T follicular helper cell (primary cell): ENCODE results near the gene FOSL1.

Source experiments
- DNase-seq: peaks from one replicate; pipeline ENCODE4 v3.0.0-alpha.2; 2020; ENCODE audit warnings: low read depth

The FOSL1 gene

DNA sequence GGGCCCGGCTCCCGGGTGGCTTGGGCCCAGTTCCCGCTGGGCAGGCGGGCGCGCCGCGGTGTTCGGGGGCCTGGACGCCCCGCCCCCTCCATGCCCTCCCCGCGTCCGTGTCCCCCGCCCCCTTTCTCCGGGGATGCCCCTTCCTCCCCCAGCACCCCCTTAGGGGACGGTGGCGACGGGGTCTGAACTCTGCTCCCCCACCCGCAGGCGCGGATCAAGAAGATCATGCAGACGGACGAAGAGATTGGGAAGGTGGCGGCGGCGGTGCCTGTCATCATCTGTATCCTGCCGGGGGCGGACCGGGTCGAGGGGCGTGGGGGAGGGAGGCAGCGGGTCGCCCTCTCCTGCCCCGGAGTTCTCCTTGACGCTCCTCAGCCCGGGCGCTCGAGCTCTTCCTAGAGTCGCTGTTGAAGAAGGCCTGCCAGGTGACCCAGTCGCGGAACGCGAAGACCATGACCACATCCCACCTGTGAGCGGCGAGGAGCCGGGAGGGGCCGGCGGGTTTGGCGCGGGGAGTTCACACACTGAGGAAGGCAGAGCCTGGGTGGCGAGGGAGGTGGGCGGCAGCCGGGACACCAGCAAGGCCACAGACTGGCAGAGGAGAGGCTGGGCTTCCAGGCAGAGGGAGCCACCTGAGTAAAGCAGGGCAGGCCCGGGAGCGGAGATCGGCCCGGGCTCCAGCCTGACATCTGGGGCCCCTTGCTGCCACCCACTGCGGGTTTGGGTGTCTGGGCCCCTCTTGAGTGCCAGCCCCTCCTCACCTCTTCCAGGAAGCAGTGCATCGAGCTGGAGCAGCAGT lies 19.6 kb upstream of the FOSL1 start:
- DNase-seq = peak; percentile 44

GRCh38 chr11:65919141-65919572 lies 19.0 kb upstream of the FOSL1 start, which contains the start of gene DRAP1:
DRAP1 (plus strand) TSS chr11:65919426; CDS start chr11:65919502, 76 bp downstream.
- DNase-seq = peak; percentile 99

GRCh38 chr11:65918211-65919140 lies 18.3 kb upstream of the FOSL1 start, which contains the start of gene C11orf68:
C11orf68 (minus strand) TSS chr11:65919062; CDS start chr11:65919031, 31 bp downstream.
- DNase-seq = no peak

DNA sequence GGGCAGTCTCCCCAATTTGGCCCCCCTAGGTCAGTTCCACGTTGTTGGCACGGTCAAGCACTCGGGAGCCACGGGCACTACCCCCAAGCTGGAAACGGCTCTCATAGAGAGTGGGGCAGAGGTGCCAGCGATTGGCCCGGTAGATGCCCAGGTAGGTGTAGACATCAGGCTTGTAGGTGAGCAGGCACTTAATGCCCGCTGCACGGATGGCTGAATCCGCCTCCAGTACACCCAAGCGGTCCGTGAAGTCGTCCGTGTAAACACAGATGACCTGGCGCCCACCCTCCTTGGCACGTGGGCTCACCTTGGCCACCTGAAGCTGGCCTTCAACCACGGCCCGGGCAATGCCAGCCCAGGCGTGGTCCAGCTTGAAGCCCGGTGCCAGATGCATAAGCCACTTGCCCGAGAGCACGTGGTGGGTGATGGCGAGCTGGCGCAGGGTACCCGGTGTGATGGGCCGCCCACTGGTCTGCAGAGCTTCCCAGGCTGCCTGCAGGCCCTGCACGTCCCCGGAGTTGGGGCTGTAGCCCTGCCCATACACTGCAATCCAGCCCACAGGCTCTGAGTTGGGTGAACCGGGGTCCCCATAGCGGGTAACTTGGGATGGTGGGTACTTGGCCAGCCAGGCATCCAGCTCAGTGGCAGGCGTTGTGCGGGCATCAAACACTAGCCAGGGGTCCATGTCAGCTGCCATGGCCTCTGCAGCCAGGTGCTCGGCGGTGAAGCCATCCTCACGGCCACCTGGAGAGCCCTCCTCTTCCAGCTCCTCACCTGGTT lies 17.4 kb upstream of the FOSL1 start:
- DNase-seq = no peak

- DNase-seq = no peak
Measured at GRCh38 chr11:65917077-65917433, 16.9 kb upstream of the FOSL1 start.

- no peak for DNase-seq
Measured at GRCh38 chr11:65916391-65916790, 16.2 kb upstream of the FOSL1 start.

DNA sequence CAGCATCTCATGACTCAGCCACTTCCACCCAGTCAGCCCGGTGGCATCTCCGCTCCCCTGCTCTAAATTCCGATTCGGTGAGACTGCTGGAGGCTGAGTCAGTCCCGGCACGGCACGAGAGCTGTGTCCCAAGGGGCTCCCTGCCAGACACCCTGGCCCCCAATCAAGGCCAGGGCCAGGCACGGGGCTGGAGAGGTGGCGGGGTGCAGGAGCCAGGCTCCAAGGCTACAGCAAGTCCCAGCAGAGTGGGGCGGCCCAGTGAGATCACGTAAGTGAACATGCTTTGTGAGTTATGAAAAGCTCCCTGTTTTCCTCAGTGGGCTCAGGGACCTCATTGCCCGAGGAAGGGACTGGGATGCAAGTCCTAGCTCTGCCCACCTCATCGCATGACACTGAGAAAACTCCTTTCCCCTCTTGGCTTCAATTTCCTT lies 15.6 kb upstream of the FOSL1 start:
- DNase-seq = no peak

- DNase-seq = no peak
Measured at GRCh38 chr11:65915101-65915820, 15.1 kb upstream of the FOSL1 start.

GRCh38 chr11:65912845-65913244 lies 12.7 kb upstream of the FOSL1 start:
- no peak for DNase-seq

- DNase-seq = no peak
Measured at GRCh38 chr11:65911682-65912568, 11.7 kb upstream of the FOSL1 start.

- no peak for DNase-seq
Measured at GRCh38 chr11:65907878-65908277, 7.7 kb upstream of the FOSL1 start.

DNA sequence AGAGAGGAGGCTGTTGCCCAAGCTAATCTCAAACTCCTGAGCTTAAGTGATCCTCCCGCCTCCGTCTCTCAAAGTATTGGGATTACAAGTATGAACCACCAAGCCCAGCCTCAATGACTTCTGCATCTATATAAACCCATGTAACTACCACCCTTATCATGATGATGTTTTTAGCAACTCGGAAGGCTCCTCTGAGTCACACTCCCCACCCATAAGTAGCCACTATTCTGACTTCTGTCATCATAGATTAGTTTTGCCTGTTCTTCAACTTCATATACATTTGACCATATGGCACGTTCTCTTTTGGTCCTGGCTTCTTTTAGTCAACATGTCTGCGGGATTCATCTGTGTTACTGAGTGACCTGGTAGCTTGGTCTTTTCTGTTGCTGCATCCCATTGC lies 6.4 kb upstream of the FOSL1 start:
- DNase-seq = no peak

GRCh38 chr11:65903715-65904114 lies 3.5 kb upstream of the FOSL1 start:
- no peak for DNase-seq

GRCh38 chr11:65903068-65903481 lies 2.9 kb upstream of the FOSL1 start:
- DNase-seq = no peak

GRCh38 chr11:65900899-65901180 lies 652 bp upstream of the FOSL1 start:
- DNase-seq = no peak

DNA sequence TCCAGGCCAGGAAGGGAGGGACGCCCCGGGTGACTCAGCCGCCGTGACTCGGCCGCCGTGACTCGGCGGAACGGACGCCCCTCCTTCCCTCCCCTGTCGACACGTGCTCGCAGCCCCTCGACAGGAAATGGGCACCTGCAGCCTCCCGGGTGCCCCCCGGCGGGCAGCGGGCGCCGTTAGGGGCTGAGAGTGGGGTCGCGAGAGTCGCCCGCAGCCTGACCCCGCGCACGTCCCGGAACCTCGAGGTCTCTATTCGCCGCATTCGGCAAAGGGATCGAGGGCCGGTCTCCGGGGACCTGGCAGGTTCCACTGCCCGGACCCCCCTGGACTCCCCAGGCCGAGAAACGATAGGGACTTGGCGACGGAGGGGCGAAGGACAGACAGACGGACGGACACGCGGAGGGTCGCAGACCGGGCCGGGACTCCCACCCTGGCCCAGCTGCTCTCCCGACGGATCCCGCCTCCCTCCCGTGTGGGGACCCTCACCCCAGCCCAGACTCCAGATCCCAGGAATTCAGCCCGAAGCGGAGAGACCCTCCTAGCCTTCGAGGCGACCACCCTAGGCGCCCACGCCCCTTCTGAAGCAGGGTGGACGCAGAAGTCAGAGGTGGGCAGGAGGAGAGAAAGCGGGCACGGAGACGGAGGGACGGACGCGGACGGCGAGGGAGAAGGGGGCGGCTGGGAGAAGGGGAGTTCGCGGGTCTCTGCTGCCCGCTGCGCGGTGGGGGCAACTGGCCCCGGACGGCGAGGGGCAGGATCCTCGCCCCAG lies 648 bp downstream of the FOSL1 start:
- peak; percentile 39 for DNase-seq

- no peak for DNase-seq
Measured at GRCh38 chr11:65898656-65899355, 1.4 kb downstream of the FOSL1 start.

DNA sequence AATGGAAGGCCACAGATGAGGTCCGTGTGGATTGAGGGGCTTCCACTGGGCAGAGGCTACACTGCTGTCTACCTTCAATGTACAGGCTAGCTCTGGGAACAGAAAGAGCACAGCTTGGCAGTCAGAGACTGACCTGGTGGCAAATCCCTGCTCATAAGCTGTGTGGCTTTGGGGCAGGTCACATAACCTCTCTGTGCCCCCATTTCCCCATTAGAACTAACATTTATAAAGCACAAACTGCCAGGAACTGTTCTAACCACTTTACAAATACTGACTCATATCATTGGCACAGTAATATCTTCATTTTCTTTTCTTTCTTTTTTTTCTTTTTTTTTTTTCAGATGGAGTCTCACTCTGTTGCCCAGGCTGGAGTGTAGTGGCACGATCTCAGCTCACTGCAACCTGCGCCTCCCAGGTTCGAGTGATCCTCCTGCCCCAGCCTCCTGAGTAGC lies 3.1 kb downstream of the FOSL1 start:
- no peak for DNase-seq
